H1 (cell line): ENCODE results near the gene SLC35A2. TPM values are rescaled to one million over a fixed set of nuclear protein-coding genes. Genes with fewer than 3 reads are reported as not detected.

Experiments used
- CTCF ChIA-PET: fragments of 300-600 bp; sonication (Branson Sonifier 250); formaldehyde crosslinking; loops from one replicate; lab custom pipeline; 2021; ENCODE audit not compliant: partially characterized antibody; lab: Charles Lee
- POLR2A ChIA-PET: fragments of 300-600 bp; sonication (Branson Sonifier 250); formaldehyde crosslinking; loops from one replicate; lab custom pipeline; 2021; ENCODE audit warnings: inconsistent platforms; ENCODE audit not compliant: partially characterized antibody; lab: Charles Lee
- DNase-seq, 2 experiments: peaks; one replicate each; pipeline versions ENCODE4 v3.0.0 to v3.0.0-alpha.2; 2010 to 2022; ENCODE audit warnings: low spot score in 2 of 2, low read depth in 1 of 2, mixed read lengths in 1 of 2
- FAIRE-seq: peaks from 2 replicates; lab custom pipeline; 2011; peaks lifted over from hg19 to GRCh38; lab: Jason Lieb, UNC
- H2AFZ ChIP-seq: 2 replicates; pipeline ENCODE4 v1.8.1; 2012; ENCODE audit warnings: low read length, inconsistent platforms
- H2AK5ac ChIP-seq: 2 replicates; pipeline ENCODE4 v1.6.1; 2013; ENCODE audit warnings: low read depth, low read length
- H2BK120ac ChIP-seq: replicated peaks from 2 replicates; pipeline ENCODE3; 2013; ENCODE audit warnings: low read depth, low read length, inconsistent platforms
- H2BK12ac ChIP-seq: 2 replicates; pipeline ENCODE4 v1.6.1; 2013; ENCODE audit warnings: low read depth, low read length
- H2BK15ac ChIP-seq: 2 replicates; pipeline ENCODE4 v1.6.1; 2013; ENCODE audit warnings: low read length
- H2BK20ac ChIP-seq: 2 replicates; pipeline ENCODE4 v1.6.1; 2013; ENCODE audit warnings: low read length
- H2BK5ac ChIP-seq: 2 replicates; pipeline ENCODE4 v1.6.1; 2013; ENCODE audit warnings: low read depth, low read length
- H3K14ac ChIP-seq: 2 replicates; pipeline ENCODE4 v1.6.1; 2013; ENCODE audit warnings: inconsistent platforms; ENCODE audit not compliant: insufficient read length
- H3K18ac ChIP-seq: 2 replicates; pipeline ENCODE4 v1.6.1; 2013; ENCODE audit warnings: low read length; ENCODE audit errors: extremely low read depth
- H3K23ac ChIP-seq: 2 replicates; pipeline ENCODE4 v1.6.1; 2013; ENCODE audit warnings: inconsistent platforms; ENCODE audit not compliant: insufficient read length
- H3K23me2 ChIP-seq: 2 replicates; pipeline ENCODE4 v1.6.1; 2013; ENCODE audit warnings: low read depth, low read length
- H3K27ac ChIP-seq: 2 replicates; pipeline ENCODE4 v1.6.1; 2011; ENCODE audit warnings: low read depth, low read length, inconsistent platforms
- H3K27me3 ChIP-seq, 4 experiments: replicated peaks in 1 of 4; 1 replicate in 1 of 4; 2 replicates in 3 of 4; pipeline versions ENCODE4 v1.6.1 to v1.8.1; 2011 to 2013; ENCODE audit warnings: low read length in 3 of 4, mild to moderate bottlenecking in 3 of 4, inconsistent platforms in 2 of 4, mixed read lengths in 2 of 4, moderate library complexity in 1 of 4; ENCODE audit not compliant: control insufficient read depth in 3 of 4, insufficient read depth in 3 of 4; ENCODE audit errors: extremely low read depth in 1 of 4
- H3K36me3 ChIP-seq, 4 experiments: 2 replicates each; pipeline versions ENCODE4 v1.6.1 to v1.8.1; 2011 to 2013; ENCODE audit warnings: mild to moderate bottlenecking in 4 of 4, low read length in 3 of 4, moderate library complexity in 2 of 4, control low read depth in 1 of 4, inconsistent platforms in 1 of 4; ENCODE audit not compliant: insufficient read depth in 4 of 4, control insufficient read depth in 2 of 4
- H3K4ac ChIP-seq: replicated peaks from 2 replicates; pipeline ENCODE3; 2013; ENCODE audit warnings: low read length, low read depth, mixed read lengths, inconsistent platforms; ENCODE audit not compliant: insufficient read length
- H3K4me1 ChIP-seq, 4 experiments: replicated peaks in 1 of 4; 1 replicate in 1 of 4; 2 replicates in 3 of 4; pipeline versions ENCODE4 v1.6.1 to v1.8.1; 2011 to 2013; ENCODE audit warnings: low read length in 3 of 4, inconsistent platforms in 2 of 4, mixed read lengths in 1 of 4; ENCODE audit not compliant: insufficient read depth in 4 of 4, control insufficient read depth in 3 of 4
- H3K4me2 ChIP-seq, 2 experiments: 2 replicates each; pipeline versions ENCODE4 v1.6.1 to v1.8.1; 2011 to 2013; ENCODE audit warnings: low read depth in 2 of 2, low read length in 2 of 2, control low read depth in 1 of 2, inconsistent platforms in 1 of 2, mild to moderate bottlenecking in 1 of 2; ENCODE audit not compliant: insufficient read depth in 1 of 2
- H3K4me3 ChIP-seq, 4 experiments: fragments of 200-600, 300-600 bp in 1 of 4; sonication (generic), shearing (Covaris generic), sonication (Bioruptor Twin) in 1 of 4; 2 replicates each; pipeline versions ENCODE4 v1.5.1 to v1.8.1; 2011 to 2016; ENCODE audit warnings: low read length in 4 of 4, low read depth in 3 of 4, control low read depth in 2 of 4, inconsistent platforms in 2 of 4, mild to moderate bottlenecking in 2 of 4, mixed read lengths in 1 of 4, moderate library complexity in 1 of 4; ENCODE audit not compliant: insufficient read depth in 2 of 4; ENCODE audit errors: extremely low read depth in 1 of 4
- H3K56ac ChIP-seq: replicated peaks from 2 replicates; pipeline ENCODE3; 2013; ENCODE audit warnings: low read depth, mild to moderate bottlenecking, mixed read lengths, low read length, inconsistent platforms; ENCODE audit not compliant: insufficient read length
- H3K79me1 ChIP-seq: 2 replicates; pipeline ENCODE4 v1.6.1; 2013; ENCODE audit warnings: low read depth, low read length, control low read depth
- H3K79me2 ChIP-seq, 2 experiments: 2 replicates each; pipeline versions ENCODE4 v1.6.1 to v1.8.1; 2012 to 2013; ENCODE audit warnings: low read length in 2 of 2, mild to moderate bottlenecking in 2 of 2, inconsistent platforms in 1 of 2; ENCODE audit not compliant: insufficient read depth in 2 of 2, control insufficient read depth in 1 of 2
- H3K9ac ChIP-seq, 4 experiments: replicated peaks in 1 of 4; 1 replicate in 1 of 4; 2 replicates in 3 of 4; pipeline versions ENCODE4 v1.6.1 to v1.8.1; 2011 to 2013; ENCODE audit warnings: low read depth in 3 of 4, low read length in 3 of 4, control low read depth in 2 of 4, mild to moderate bottlenecking in 2 of 4, moderate library complexity in 2 of 4, inconsistent platforms in 1 of 4; ENCODE audit errors: extremely low read depth in 1 of 4
- H3K9me3 ChIP-seq, 2 experiments: 2 replicates each; pipeline versions ENCODE4 v1.6.1 to v1.8.1; 2012 to 2013; ENCODE audit warnings: mild to moderate bottlenecking in 2 of 2, moderate library complexity in 2 of 2, control low read depth in 1 of 2, inconsistent platforms in 1 of 2, low read depth in 1 of 2, low read length in 1 of 2, mixed read lengths in 1 of 2; ENCODE audit not compliant: insufficient read depth in 2 of 2
- H4K20me1 ChIP-seq, 2 experiments: replicated peaks in 1 of 2; 2 replicates each; pipeline versions ENCODE3 to v1.8.1; 2011 to 2013; ENCODE audit warnings: inconsistent platforms in 2 of 2, low read length in 2 of 2, mild to moderate bottlenecking in 1 of 2; ENCODE audit not compliant: insufficient read depth in 2 of 2, control insufficient read depth in 1 of 2
- H4K5ac ChIP-seq: 2 replicates; pipeline ENCODE4 v1.6.1; 2013; ENCODE audit warnings: low read length, low read depth, mixed read lengths, inconsistent platforms; ENCODE audit not compliant: insufficient read length
- H4K8ac ChIP-seq: 2 replicates; pipeline ENCODE4 v1.8.0; 2013; ENCODE audit warnings: mild to moderate bottlenecking, moderate library complexity, low read length, inconsistent platforms; ENCODE audit not compliant: insufficient read depth; ENCODE audit errors: extremely low read depth
- H4K91ac ChIP-seq: replicated peaks from 2 replicates; pipeline ENCODE3; 2013; ENCODE audit warnings: low read length, mixed read lengths, inconsistent platforms; ENCODE audit not compliant: insufficient read length
- WGBS, 2 experiments: shearing (Covaris generic) in 1 of 2; methylation state at CpG; one replicate each; pipeline versions ENCODE4 v1.1.6 to v1.1.7; 2013 to 2015; ENCODE audit warnings: low lambda C conversion rate in 2 of 2, mixed read lengths in 2 of 2, inconsistent platforms in 1 of 2, low coverage in 1 of 2, missing lambda C conversion rate in 1 of 2; ENCODE audit not compliant: insufficient replicate concordance in 2 of 2, insufficient coverage in 1 of 2, insufficient read length in 1 of 2; ENCODE audit errors: extremely low coverage in 1 of 2, missing lambda C conversion rate in 1 of 2; 5-methylcytosine and 5-hydroxymethylcytosine counted together
- polyA plus RNA-seq, 7 experiments: library from polyadenylated mRNA; depleted of rRNA in 3 of 7; stranded (reverse) in 5 of 7; unstranded in 2 of 7; fragments of >200 nt in 5 of 7; fragments of 200-250 nt in 2 of 7; gene quantifications; 1 replicate in 5 of 7; 2 replicates in 1 of 7; 4 replicates in 1 of 7; pipeline versions ENCODE4 v1.2.1 to v1.2.3, GENCODE V29; 2011 to 2013; ENCODE audit warnings: missing spikeins in 2 of 7, mixed read lengths in 2 of 7
- total RNA-seq: library from RNA; stranded (reverse); fragmentation: NEBNext Ultra II Directional; extraction: Animal tissue kit (Norgen Biotek cat#: 25700); gene quantifications from 2 replicates; pipeline ENCODE4 v1.2.1, GENCODE V29; 2021

SLC35A2 gene
- total and polyA plus RNA-seq, 2 of the 8 experiments (the other 6 are each of a cell fraction or from before 2014, with no cell fraction given): 21.4 to 48.3 TPM

- 87% methylated on average over 7 of the region's 7 CpGs; no CpG with 5 or more reads in 1 of the 2 experiments for WGBS, 2 experiments
- Histone ChIP-seq H4K91ac (no peak overlapping the region), H3K56ac (no peak overlapping the region), H3K23me2 (peaks cover 5% of the 10 kb centered on the region), H2BK20ac (no peak overlapping the region), H3K79me2 (peaks cover 0 to 19% of the 10 kb centered on the region in 2 experiments; a peak in 2 of 4 replicates), H2BK120ac (no peak overlapping the region), H2BK5ac (no peak overlapping the region), H3K18ac (no peak overlapping the region), H3K36me3 (peaks cover 6 to 33% (median 16%) of the 10 kb centered on the region in 4 experiments; a peak in 6 of 8 replicates), H3K27ac (no peak overlapping the region), H4K20me1 (peaks cover 6 to 7% of the 10 kb centered on the region in 2 experiments), H4K8ac (no peak overlapping the region), H3K4me2 (no peak overlapping the region), H3K4me3 (no peak overlapping the region), H3K79me1 (no peaks in the 10 kb centered on the region), H3K9me3 (no peaks in the 10 kb centered on the region), H3K4me1 (peaks cover 0 to 6% (median 2%) of the 10 kb centered on the region in 4 experiments; a peak in 3 of 7 replicates), H3K14ac (no peak overlapping the region), H3K9ac (no peak overlapping the region), H2AK5ac (no peak overlapping the region), H2BK12ac (no peak overlapping the region), H2BK15ac (no peak overlapping the region), H2AFZ (no peak overlapping the region), H3K27me3 (no peaks in the 10 kb centered on the region), H4K5ac (no peak overlapping the region), H3K4ac (no peak overlapping the region), H3K23ac (no peak overlapping the region)
- FAIRE-seq (no peak), DNase-seq (no peak)
- CTCF ChIA-PET: no interaction called here
- POLR2A ChIA-PET: interaction anchor here (0.9 to 30.9 kb wide), 5 partner anchors 8 to 92 kb away, joined by 3 to 572 read pairs (median 9); partner anchors contain the start of gene SLC35A2
Measured at GRCh38 chrX:48901069-48901468, 10.4 kb downstream of the SLC35A2 start.
